Activated CD4-positive, alpha-beta T cell treated with anti-CD3 and anti-CD28 coated beads, Interleukin-10, Interleukin-2, amounts not matched to agents 100 ng/mL and 50 ng/mL, durations not matched to agents 16 hours and 8 hours (primary cell): ENCODE results near the gene RNASE8.
"Not testable (repeated sequence)": the region's sequence is repeated elsewhere in the genome, so short reads cannot be mapped to it uniquely, and the experiment has no call there.

Experiments used
- DNase-seq: peaks from one replicate; pipeline ENCODE4 v3.0.0-alpha.2; 2020

Gene RNASE8

GRCh38 chr14:21030531-21030930 lies 27.1 kb upstream of the RNASE8 start:
- DNase-seq, result no peak

GRCh38 chr14:21032326-21033132 lies 25.1 kb upstream of the RNASE8 start:
- DNase-seq, result no peak

- DNase-seq, result no peak
Measured at GRCh38 chr14:21033133-21033698, 24.4 kb upstream of the RNASE8 start.

GRCh38 chr14:21034707-21035106 lies 22.9 kb upstream of the RNASE8 start, which contains the start of gene RNASE13:
TSS of gene RNASE13 (minus strand) at chr14:21034807. CDS start at chr14:21034288, 519 bp downstream.
- no peak for DNase-seq

- DNase-seq, result no peak
Measured at GRCh38 chr14:21036751-21037150, 20.9 kb upstream of the RNASE8 start.

- no peak for DNase-seq
Measured at GRCh38 chr14:21037156-21037555, 20.5 kb upstream of the RNASE8 start.

GRCh38 chr14:21038441-21039422 lies 18.9 kb upstream of the RNASE8 start:
- no peak for DNase-seq

- peak; percentile 36 for DNase-seq
Measured at GRCh38 chr14:21039585-21040369, 17.8 kb upstream of the RNASE8 start.

- no peak for DNase-seq
Measured at GRCh38 chr14:21040370-21040925, 17.2 kb upstream of the RNASE8 start.

- DNase-seq, result not testable (repeated sequence)
Measured at GRCh38 chr14:21040941-21041340, 16.7 kb upstream of the RNASE8 start.

GRCh38 chr14:21041676-21042433 lies 15.8 kb upstream of the RNASE8 start, which contains the start of gene RNASE7:
TSS of gene RNASE7 (plus strand) at chr14:21042362. CDS start at chr14:21042993, 631 bp downstream.
- DNase-seq, result no peak

GRCh38 chr14:21042918-21043317 lies 14.7 kb upstream of the RNASE8 start:
- DNase-seq, result no peak

GRCh38 chr14:21043387-21043973 lies 14.1 kb upstream of the RNASE8 start:
- no peak for DNase-seq

GRCh38 chr14:21043974-21044618 lies 13.5 kb upstream of the RNASE8 start:
- no peak for DNase-seq

GRCh38 chr14:21047378-21047781 lies 10.2 kb upstream of the RNASE8 start:
- no peak for DNase-seq

GRCh38 chr14:21048638-21049037 lies 9.0 kb upstream of the RNASE8 start:
- no peak for DNase-seq

GRCh38 chr14:21049271-21049673 lies 8.3 kb upstream of the RNASE8 start:
- DNase-seq, result no peak

GRCh38 chr14:21050597-21050996 lies 7.0 kb upstream of the RNASE8 start:
- no peak for DNase-seq

GRCh38 chr14:21053184-21054122 lies 4.2 kb upstream of the RNASE8 start:
- no peak for DNase-seq
